ENCODE data around the gene C9orf72.

C9orf72 gene

DNA sequence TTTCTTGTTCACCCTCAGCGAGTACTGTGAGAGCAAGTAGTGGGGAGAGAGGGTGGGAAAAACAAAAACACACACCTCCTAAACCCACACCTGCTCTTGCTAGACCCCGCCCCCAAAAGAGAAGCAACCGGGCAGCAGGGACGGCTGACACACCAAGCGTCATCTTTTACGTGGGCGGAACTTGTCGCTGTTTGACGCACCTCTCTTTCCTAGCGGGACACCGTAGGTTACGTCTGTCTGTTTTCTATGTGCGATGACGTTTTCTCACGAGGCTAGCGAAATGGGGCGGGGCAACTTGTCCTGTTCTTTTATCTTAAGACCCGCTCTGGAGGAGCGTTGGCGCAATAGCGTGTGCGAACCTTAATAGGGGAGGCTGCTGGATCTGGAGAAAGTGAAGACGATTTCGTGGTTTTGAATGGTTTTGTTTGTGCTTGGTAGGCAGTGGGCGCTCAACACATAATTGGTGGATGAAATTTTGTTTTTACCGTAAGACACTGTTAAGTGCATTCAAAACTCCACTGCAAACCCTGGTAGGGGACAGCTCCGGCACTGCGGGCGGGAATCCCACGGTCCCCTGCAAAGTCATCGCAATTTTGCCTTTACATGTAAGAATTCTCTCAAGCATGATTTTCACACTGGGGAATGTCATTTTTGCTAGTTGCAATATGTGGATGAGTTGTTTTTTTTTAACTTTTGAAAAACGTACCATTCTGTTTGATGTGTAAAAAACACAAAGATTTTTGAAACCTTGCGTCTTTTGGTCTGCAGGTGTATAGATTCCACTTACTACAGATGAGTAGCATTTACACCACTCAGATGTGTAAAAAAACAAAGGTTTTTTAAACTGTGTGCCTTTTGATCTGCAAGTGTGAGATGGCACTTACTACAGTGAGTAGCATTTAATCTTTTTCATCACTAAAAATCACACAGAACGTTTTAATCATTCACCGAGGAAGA, 631 bp upstream of the C9orf72 start:
- peak; percentile 86 for DNase-seq (ENCODE audit: low read depth)

DNA sequence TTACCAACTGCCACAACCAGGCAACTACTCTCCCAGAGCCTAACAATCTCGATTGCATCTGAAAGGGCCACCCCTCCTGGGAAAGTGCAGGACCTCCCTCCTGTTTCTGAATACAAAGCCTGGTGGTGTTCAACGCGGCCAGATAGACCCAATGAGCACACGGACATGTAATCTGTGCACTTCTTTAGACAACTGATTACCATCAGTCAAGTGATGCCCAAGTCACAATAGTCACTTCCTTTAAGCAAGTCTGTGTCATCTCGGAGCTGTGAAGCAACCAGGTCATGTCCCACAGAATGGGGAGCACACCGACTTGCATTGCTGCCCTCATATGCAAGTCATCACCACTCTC, 739 bp downstream of the C9orf72 start:
- no peak for DNase-seq (ENCODE audit: low read depth)

DNA sequence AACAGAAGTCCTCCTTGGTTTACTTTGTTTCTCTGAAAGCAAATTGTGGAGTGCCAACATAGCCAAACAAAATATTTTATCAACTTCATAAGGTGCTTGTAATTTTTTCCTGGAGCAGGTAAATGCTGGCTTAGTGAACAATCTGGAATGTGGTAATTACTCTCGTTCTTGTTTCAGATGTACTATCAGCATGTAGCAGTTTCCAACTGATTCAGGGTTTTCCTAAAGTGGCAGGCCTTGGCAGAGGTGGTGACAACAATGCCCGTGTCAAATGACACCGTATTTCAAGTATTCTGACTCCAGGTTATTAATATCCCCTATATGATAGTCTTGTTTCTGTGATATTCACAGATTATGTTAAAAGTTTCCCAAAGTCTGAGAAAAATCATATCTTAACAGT, 1.2 kb downstream of the C9orf72 start:
- no peak for DNase-seq (ENCODE audit: low read depth)

DNA sequence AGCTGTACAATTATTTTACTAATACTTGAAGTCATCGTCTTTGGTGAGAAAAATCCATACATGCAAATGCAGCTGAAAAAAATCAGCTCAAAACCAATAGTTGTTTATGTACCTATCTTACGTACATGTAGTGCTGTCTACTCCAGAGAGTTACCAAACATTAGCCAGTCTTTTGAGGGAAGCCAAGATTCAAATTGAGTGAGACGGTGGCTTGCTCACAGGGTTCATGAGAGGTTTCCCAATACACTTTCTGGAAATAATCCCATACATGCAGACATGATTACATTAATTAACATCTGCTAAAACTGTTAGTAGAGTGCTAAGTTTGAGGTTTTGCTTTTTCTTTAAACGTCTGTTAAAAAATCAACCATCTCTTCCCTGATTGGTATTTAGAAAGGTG, 2.3 kb downstream of the C9orf72 start:
- DNase-seq (ENCODE audit: low read depth), result no peak

DNA sequence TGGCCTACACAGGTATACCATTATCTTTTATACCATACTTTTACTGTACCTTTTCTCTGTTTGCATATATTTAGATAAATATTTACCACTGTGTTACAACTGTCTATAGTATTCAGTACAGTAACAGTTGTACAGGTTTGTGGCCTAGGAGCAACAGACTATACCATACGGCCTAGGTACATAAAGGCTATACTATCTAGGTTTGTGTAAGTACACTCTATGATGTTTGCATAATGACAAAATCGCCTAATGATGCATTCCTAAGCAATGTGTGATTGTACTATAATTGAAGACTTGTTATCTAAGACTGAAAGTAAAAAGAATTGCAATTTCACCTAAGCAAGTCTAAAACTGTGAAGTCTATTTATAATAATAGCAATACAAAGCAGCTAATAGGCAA, 3.9 kb downstream of the C9orf72 start:
- DNase-seq (ENCODE audit: low read depth), result no peak

DNA sequence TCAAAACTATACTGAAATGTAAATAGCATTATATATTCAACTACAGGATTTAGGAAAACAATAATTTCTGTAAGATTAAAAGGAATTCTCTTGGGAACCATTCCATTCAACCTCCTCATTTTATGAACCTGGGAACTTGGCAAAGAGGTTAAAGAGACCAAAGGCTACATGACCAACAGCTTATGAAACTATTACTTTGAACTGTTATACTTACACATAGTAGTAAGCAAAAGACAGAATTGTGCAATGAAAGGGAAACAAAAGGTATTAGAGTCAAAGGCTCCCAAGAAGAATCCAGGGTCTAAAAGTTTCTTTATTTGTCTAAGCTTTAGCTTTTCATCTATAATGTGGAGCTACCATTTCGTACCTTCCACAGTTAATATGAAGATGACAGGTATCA, 7.2 kb downstream of the C9orf72 start:
- DNase-seq (ENCODE audit: low read depth), result no peak

DNA sequence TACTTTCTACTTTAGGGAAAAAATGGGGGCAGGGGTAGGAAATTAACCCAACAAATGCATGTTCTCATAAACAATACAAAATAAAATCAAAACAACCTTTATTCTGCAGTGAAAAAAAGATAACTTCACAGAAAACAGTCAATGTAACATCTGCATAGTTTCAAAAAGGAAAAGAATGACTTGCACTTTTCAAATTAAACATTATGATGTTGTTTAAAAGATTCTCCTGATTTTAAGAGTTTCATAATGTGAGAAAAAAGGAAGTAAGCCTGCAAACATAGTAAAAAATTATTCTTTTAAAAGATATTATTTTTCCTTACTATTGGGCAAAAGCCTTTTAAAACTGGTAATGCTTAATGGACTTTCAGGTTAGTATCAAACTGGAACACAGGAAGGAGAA, 7.6 kb downstream of the C9orf72 start:
- no peak for DNase-seq (ENCODE audit: low read depth)

DNA sequence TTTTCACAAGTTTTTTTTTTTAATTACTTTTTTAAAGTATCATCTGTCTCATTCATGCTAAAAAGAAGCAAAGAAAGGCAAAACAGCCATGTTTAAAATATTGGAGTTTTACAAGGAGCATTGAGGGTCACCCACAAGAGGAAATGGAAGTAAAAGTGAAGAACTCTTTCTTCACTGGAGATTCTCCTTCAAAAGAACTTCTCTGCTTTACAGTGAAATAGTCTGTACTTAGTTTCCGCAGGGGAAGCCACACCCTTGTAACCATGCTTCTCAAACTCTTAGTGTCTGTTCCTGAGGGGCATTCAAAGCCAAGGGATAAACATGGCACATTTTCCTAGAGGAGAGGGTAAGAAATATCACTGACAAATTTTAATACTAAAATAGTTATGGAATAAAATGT, 8.6 kb downstream of the C9orf72 start:
- no peak for DNase-seq (ENCODE audit: low read depth)

DNA sequence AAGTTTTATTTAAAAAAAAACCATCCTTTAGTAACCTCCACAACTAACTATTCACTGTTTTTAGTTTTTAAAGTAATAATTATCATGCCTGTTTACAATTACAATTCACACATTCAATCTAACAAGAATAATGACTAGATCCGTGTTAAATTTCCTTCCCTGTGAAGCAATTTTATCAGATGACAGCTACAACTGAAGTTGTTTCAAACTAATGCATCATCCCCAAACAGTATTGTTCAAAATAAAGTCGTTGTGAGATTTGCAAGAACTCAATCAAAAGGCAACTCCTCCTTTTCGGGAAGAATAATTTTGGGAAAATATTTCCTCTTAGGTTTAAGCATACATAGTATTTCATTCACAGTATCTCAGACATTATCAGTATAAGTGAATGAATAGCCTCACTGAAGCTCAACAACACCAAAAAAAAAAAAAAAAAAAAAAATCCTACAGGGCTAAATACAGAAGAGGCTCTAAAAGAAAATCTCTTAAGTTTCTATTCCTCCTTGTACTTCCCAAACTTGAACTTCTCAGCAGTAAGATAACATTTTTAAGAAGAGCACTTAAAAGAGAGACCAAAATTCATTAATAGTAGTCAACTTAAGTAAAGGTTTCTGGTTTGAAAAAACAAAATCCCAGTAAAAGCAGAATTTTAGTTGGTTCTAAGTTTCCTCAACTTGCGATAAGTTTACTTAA, 9.4 kb downstream of the C9orf72 start:
- DNase-seq (ENCODE audit: low read depth), result no peak

DNA sequence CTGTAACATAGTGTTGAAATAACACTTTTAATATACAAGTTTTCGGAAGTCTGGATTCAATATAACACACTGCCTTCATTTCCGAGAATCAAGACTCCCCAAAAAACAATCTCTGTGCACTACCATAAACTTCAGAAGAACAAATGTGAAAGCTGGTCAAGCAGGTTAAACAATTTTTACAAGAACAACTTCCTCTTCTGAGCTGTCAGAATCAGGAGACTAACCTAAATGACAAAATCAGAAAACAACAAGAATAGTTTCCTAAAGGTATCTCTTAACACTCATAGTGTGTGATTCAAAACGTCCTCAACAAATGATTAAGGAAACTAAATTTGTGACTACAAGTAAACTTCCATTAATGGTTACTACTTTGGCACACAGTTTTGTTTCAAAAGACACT, 11.6 kb downstream of the C9orf72 start:
- DNase-seq (ENCODE audit: low read depth), result no peak

DNA sequence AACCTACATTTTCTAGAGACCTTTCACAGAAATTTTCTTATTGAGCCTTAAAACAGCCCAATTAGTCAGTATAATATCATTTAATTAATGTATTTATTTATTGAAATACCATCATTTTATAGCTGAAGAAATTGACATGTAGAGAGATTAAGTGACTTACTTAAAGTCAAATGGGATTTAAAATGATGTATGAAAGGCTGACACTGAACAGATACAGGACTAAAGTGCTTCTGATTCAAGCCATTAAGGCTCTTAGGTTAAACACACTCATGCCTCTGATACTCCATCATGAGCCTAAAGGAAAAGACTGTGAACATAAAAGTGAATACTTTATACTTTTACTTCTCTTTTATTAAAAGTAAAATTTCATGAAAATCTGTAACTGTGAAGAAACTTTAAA, 12.8 kb downstream of the C9orf72 start:
- DNase-seq (ENCODE audit: low read depth), result no peak

DNA sequence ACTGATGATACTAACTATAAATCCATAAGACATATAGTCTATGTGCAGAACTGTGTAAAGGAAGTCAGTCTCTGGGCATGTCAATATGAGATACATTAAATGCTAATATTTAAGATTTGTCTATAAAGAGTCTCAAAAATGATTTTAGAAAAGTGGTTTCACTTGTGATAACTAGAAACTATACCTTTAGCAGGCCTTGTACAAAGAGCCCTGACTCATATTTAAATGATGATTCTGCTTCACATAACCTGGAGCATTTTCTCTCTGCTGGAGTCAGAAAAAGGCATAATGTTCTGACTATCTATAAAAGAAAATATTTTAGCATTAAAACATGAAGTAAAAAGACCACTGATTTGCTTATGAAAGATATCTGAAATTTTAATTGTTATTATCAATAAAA, 15.0 kb downstream of the C9orf72 start:
- no peak for DNase-seq (ENCODE audit: low read depth)

DNA sequence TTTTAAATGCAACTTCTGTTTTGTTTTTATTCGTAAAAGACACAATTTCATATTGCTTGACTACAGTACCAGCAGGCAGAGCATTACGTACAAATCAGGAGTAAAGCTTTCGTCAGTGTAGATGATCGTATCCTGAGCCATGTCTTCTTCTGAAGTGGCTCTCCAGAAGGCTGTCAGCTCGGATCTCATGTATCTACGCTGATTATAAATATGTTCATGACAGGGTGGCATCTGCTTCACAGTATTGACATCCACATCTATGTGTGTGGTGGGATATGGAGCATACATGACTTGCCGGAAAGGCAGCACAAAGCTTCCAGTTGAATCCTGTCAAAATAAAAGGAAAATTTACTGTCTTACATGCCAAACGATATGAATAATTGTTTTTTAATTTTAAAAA, 16.8 kb downstream of the C9orf72 start:
- DNase-seq (ENCODE audit: low read depth), result no peak

DNA sequence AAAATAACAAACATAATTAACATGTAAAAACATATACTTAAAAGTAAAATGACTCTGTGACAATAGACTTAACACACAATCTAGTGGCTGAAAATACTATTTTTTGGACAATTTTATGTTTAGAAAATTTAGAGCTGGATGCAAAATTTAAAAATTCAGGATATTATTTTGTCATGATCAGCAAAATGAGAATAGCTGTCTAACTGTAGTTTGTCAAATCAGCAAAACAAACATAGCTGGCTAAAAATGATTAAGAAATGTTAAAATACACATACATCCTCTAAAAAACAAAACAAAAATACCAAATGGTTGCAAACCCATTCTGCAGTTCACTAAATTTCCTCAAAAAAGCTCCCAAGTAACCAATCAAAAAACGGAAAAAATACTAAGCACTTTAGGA, 18.6 kb downstream of the C9orf72 start:
- no peak for DNase-seq (ENCODE audit: low read depth)

DNA sequence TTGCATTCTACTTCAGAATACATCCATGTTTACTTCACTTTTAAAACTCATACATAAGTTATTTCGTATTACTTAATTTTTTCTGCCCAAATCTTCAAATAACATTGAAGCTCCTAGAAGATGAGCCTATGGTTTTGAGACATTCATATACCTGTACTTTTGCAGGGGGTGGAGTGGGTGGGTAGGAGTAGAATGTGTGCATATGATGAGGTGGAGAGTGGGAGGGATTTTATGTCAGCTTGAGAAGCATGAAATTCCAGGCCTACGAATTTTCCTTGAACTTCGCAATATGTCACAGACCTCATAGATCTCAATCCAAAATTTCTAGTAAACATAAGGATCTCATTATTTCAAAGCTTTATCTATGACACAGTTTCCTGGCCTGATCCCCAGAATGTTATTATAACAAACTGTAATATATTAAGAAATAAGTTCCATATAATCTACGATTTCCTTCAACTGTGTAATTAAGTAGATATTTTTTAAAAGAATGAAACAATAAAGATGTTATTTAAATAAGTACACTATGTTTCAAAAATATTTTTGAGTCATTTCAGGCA, 24.0 kb downstream of the C9orf72 start:
- DNase-seq (ENCODE audit: low read depth), result no peak

DNA sequence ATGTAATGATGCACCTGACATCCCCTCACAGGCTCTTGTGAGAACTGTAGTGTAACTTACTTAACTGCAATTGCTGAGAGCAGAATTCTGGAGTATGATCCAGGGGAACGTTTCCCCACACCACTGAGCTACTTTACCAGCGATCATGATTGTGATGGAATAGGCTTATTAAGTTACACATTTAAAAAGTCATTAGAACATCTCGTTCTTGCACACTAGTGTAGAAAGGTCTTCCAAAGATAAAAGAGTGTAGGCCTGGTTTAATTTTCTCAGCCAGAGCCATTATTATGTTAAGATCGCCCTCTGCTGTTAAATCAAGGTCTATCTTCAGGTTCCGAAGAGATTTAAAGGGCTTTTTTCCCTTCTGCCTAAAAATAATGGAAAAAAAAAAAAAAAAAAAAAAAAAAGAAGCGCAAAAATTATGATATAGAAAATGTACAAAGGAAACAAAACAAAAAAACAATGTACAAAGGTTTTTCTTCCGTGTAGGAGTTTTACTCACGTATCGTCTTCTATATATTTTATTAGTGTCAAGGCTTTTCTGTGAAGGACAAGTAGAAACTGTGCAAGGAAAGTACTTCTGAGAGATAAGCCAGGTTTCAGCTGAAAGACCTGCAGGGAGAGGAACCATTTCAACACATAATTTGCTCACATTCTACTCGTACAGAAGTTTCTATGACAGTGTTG, 25.1 kb downstream of the C9orf72 start:
- DNase-seq (ENCODE audit: low read depth), result no peak

DNA sequence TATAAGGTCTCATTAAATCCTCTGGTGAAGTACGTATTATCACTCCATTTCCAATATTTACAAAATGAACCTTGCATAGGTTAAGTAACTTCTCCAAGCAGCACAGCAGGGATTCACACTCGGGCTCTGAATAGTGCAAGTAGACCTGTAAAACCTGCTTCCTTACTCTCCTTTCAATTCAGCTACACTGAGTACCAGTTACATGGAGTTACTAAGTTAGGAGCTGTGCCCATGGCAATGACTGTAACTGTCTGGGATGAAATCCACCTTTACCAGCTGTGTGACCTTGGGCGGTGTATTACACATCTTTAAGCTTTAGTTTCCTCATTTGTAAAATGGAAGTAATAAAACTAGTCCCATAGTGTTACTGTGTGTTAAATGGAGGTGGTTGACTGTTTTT, 27.8 kb downstream of the C9orf72 start:
- DNase-seq (ENCODE audit: low read depth), result no peak

DNA sequence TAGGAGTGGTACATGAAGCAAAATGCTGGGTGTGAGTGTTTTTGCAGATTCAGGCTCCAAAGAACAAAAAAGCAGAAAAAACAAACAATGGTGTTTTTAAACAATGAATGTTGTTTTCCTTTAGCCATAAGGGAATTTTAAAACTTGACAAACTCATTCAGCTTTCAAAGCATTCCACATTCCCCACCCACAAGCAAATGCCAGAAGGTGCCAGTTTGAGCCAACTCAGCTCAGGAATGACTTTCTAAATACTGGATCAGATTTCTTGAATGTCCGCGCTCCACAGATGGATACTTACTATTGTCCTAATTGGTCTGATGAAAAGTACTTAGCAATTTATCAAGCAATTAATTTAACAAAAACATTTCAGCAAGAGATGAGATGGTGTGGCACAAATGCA, 30.8 kb downstream of the C9orf72 start:
- DNase-seq (ENCODE audit: low read depth), result no peak

DNA sequence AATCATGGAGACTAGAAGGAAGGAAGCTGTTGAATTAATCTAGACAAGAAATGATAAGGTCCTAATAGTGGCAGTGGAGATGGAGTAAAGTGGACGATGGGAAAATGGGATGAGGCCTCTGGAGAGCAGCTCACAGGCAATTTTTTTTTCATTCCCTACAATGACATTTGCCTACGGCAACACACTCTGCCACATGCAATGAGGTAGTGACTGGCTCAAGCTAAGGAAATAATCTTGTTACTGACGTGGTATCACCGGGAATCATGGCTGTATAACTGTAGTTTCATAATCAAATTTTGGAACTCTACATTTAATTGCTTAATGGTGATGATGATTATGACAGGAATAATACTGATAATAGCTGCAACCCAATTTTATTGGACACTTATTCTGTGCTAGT, 31.5 kb downstream of the C9orf72 start:
- DNase-seq (ENCODE audit: low read depth), result no peak

DNA sequence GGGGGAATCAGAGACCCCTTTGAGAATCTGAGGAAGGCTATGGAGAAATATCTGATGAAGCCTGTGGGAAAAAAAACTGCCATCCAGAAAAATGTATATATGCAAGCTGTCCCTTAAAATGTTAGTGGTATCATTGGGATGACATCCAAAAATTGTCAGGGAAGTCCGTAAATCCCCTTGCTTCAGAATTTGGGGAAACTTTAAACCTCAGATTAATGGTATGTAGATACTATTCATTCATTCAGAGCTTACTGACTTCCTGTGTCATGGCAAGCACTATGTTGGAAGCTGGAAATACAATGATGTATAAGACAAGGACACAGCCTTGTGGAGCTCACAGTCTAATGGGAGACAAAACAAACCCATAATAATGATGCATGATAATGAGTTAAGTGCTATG, 32.8 kb downstream of the C9orf72 start:
- no peak for DNase-seq (ENCODE audit: low read depth)

DNA sequence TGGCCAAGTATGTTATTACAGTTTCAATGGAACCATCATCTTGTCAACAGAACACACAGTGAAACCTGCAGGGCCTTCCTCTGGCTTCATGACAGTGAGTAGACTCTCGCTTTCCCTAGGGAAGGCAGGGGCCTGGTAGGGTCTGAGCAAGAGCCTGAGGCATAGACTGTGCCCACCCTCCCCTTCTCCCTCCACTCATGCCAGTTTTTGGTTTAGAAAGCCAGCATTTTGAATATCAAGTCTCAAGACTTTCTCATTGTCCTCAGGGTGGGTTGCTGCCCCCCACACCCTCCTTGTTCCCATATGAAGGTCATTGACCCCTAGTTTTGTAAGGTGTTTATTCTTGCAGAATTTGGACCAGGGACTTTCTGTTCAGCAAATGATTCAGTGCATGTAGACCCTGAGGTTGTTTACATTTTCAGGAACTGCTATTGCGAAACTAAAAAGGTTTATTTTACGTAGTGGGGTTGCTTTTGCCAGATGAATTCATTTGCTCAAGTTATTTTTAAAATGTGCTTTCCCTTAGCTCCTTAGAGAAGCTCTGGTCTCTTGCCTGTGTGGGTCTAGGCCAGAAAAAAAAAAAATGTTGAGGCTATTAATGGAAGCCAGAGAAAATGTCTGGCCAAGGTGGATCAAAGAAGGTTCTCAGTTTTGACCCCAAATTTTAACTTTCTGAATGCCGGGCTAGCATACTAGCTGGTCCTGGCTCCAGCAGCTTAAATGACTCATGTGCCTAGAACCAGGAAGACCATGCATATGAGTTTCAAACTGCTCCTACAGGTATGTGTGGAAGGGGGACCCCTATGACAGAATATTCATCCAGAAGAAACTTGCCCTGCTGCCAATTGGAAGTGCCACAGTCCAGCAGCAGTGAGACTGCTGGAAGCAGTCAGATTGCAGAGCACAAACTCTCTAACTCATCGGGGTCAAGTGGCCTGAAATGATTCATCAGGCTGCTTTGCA, 33.5 kb downstream of the C9orf72 start:
- no peak for DNase-seq (ENCODE audit: low read depth)

DNA sequence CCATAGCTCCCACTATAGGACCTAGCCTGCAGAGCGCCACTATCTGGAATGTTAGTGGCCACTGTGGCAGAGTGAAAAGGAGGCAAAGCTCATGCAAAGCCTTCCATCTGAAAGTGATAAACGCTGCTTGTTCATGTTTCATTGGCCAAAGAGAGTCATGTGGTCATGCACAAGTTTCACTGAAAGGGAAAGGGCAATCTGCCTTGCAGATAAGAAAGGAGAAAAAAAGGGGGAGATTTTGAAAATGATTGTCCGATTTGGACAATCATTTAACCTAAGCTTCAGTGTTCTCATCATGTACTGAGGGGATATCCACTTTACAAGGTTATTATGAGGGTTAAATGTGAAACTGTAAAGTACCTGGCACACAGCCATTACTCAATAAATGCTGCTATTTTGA, 34.6 kb downstream of the C9orf72 start:
- no peak for DNase-seq (ENCODE audit: low read depth)
